ENCODE measurements around the gene IFT20.
A peak's percentile ranks its signal among the peaks of the same experiment; 100 is the strongest.

Gene IFT20

DNA sequence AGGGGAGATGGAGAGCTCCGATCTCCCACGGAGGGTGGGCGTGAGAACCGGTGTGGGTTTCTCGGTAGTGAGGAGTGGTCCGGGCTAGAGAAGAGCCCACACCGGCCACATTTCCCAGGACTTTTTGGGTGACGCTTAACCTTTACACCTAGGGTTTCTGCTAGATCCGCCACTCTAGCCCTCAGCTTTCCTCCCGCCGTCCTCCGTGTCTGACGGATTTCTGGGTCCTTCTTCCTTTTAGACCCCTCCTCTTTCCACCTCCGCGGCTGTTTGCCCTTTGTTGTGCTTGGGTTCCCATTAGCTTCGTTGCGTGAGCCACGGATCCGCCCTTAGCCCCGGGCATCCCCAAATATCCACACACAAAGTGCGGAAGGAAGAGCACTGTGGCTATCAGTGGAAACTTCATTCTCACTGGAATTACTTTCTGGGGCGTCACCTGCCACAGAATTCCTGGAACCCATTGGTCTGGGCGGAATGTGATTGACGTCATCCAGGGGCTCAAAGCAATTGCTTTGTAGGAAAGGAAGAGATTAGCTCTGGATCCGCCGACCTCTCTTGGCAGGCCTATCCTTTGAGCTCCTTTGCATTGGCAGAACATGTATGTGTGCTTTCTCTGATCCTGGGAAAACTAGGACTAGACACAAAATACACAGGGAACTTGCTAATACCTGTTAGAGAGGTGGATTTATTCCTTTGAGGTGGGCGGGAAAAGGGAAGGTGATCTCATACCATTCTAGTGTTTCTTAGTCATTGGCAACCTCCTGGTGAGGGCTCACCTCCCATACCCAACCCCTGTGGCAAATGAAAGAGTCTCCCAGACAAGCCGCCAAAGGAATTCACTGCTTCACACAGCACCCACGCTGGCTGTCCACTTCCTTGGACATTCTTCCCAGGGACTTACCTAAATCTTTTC lies 943 bp upstream of the IFT20 start:
- DNase-seq (ENCODE audit: low read depth in 2 of 2): no peak

DNA sequence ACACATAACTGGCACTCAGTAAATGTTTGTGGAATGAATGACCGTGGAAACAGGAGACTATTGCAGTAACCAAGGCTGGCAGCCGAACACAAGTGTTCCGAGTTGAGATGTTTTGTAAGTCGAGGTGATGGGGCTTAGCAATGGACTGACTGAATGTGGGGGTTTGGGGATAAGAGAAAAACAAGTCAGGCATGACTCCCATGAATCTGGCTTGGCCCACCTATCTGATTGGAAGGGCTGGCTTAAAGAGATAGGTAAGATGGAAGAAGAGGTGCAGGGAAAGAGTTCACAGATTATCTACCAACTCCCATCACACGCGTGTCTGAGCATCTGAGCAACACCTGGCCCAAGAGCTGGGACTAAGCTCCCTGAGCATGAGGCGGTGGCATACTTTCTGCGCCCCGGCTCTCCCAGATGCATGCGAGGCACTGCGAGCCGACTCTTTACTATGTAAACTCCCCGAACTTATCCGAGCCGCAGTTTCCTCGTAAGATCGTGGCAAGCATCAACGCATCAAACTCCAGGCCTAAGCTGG lies 539 bp downstream of the IFT20 start:
- DNase-seq (ENCODE audit: low read depth in 2 of 2): no peak

- no peak for DNase-seq (ENCODE audit: low read depth in 2 of 2)
Measured at GRCh38 chr17:28334171-28334570, 1.1 kb downstream of the IFT20 start.

DNA sequence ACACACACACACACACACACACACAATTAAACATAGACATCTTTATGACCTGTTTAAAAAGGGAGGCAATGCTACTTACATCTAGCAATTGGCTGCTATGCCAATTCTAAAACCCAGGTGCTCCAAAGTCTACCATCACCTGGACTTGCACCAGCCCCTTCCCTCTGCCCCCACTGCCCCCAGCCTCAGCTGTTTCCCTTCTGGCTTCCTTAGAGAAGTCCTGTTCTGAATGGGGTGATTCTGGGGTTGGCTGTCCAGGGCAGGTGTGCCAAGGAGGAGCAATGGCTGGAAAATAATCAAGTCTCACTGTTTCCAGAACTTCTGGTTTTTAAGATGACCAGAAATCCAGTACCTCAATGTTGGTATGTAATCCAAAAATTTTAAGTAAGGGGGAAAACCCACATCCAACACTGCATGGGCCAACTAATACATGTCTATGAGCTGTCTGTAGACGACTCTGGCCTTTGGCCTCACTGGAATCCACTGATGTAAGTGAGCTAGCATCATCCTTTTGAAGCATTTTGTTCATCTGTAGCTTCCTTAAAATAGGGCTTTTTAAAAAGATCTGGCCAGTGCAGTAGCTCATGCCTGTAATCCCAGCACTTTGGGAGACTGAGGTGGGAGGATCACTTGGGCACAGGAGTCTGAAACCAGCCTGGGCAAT lies 2.1 kb downstream of the IFT20 start:
- no peak for DNase-seq (ENCODE audit: low read depth in 2 of 2)

DNA sequence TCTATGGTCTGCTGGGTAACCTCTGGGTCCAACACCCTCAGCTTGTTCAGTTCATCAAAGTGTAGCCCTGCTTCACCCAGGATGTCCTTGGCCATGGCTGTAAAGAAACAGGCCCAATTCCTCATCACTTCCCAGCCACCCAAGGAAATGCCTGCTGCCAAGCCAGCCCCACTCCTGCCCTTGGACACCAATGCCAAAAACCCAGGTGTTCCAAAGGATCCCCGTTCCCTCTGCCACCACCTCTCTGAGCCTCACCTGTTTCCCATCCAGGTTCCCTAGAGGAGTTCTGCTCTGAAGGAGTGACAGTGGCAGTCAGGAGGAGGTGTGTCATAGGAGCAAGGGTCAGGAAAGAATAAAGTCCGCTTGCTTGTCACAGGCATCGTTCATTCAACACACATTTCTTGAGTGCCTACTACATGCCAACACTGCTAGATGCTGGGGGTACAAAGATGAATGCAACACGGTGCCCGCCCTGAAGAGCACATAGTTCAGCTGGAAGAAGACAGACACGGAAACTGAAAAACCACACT lies 3.3 kb downstream of the IFT20 start:
- no peak for DNase-seq (ENCODE audit: low read depth in 2 of 2)

DNA sequence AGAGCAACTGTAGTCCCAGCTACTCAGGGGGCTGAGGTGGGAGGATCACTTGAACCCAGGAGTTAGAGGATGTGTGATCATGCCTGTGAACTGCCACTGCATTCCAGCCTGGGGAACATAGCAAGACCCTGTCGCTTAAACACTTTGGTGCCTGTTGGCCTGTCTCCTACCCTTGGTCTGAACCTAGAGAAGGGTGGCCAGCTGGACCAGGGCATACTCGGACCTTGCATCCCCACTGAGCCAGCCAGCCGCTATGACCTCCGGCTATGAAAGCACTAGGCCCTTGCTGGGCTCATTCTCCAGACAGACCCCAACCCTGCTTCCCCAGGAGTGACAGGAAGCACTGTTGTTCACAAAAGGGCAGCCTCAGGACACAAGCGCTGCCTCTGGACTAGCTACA lies 4.6 kb downstream of the IFT20 start:
- no peak for DNase-seq (ENCODE audit: low read depth in 2 of 2)

GRCh38 chr17:28328325-28328724 lies 6.9 kb downstream of the IFT20 start:
- DNase-seq (ENCODE audit: low read depth in 2 of 2): no peak

DNA sequence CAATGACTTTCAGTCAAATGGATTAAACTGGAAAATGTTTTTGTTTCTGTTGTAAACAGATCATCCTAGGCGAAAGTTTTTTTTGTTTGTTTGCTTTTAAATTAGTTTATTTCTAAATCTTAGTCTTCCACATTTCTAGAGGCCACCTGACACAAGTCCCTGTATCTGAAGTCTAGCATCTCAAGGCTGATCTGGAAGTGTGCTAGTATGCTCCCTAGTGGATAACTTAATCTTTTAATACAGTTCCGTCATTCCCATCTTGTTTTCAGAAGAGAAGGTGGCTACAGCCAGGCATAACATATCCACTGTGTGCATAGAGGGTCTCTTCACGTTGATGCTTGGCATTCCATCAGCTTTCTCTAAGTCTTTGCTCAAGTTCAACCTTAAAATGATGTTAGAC lies 7.6 kb downstream of the IFT20 start:
- DNase-seq (ENCODE audit: low read depth in 2 of 2): no peak

GRCh38 chr17:28327031-28327607 lies 8.2 kb downstream of the IFT20 start:
- no peak for DNase-seq (ENCODE audit: low read depth in 2 of 2)

DNA sequence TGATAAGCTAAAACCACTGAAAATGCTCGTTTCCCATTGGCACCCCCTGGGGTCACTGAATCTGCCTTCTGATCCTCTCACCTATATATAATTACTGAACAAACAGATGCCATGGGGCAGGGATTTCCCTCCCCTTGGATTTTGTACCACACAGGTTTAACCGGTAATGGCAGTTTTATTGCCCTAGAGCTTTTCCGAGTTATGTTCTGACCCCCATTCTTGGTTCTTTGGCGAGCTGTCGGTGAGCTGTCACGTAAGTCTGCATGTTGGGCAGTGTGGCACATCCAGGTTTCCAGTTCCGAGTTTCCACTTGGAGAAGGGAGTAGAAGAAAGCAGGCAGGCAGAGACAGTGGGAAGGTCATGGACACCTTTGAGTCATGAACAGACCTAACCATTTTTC lies 9.2 kb downstream of the IFT20 start:
- no peak for DNase-seq (ENCODE audit: low read depth in 2 of 2)

- DNase-seq (ENCODE audit: low read depth in 2 of 2): no peak
Measured at GRCh38 chr17:28325211-28325610, 10.1 kb downstream of the IFT20 start.

DNA sequence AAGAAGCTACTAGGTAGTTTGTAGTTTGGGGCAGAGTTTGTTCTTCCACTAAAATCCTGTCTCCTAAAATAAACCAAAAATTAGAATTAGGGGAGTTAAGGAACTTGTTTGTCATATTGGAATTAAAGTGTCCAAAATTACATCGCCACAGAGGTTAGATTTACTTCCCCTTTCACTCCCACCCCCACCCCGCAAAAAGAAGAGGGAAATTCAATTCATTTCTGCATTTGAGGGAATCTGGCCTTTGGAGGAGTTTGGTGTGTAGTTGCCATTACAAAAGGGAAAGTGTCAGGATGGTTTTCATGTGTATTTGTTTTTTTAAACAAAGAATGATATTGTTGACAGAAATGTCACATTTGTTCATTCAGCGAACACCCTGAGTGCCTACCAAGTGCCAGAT lies 10.5 kb downstream of the IFT20 start:
- DNase-seq (ENCODE audit: low read depth in 2 of 2): no peak

DNA sequence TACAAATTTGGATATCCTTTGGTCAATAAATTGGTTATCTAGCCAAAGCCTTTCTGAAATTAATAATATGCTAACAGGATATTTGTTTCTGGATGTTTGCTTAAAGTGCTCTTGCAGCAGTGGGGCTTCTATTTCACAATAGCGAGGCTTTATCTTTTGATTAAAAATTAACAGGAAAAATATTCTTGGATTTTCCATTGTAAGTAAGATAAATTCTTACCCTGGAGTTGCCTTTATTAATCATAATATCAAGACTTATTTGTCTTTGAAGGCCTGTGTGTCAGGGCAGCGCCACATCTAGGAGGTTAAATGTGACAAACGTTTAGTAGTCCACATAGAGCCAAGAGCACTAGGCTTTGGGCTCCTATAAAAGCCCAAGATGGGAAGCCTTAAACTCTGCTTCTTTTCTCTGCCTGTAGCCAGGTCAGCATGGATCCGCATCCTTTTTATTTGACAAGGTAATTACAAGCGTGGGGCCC lies 11.0 kb downstream of the IFT20 start:
- DNase-seq (ENCODE audit: low read depth in 2 of 2): no peak

- DNase-seq (ENCODE audit: low read depth in 2 of 2): no peak
Measured at GRCh38 chr17:28320215-28321061, 14.8 kb downstream of the IFT20 start.

DNA sequence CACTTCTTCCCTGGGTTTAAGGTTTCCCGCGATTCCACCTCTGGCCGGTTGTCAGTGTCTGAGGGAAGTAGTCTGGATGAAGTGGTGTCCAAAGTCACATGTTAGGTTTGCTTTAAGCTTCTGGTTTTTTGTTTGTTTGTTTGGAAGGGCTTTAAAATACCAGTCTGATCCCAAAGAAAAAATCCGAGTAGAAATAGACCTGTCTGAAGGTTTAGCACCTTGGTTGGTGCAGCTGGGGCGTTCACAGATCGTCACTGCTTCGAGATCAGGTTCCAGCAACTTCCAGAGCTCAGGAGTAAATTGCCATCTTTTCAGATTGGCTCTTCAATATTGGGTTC lies 15.7 kb downstream of the IFT20 start:
- no peak for DNase-seq (ENCODE audit: low read depth in 2 of 2)

GRCh38 chr17:28318759-28319597 lies 16.3 kb downstream of the IFT20 start, which contains the start of gene TMEM97:
TSS of gene TMEM97 (plus strand) at chr17:28319200. CDS start at chr17:28319240, 40 bp downstream.
- DNase-seq (ENCODE audit: low read depth in 2 of 2): peak; percentile 86 to 92

- no peak for DNase-seq (ENCODE audit: low read depth in 2 of 2)
Measured at GRCh38 chr17:28317966-28318758, 17.1 kb downstream of the IFT20 start.

DNA sequence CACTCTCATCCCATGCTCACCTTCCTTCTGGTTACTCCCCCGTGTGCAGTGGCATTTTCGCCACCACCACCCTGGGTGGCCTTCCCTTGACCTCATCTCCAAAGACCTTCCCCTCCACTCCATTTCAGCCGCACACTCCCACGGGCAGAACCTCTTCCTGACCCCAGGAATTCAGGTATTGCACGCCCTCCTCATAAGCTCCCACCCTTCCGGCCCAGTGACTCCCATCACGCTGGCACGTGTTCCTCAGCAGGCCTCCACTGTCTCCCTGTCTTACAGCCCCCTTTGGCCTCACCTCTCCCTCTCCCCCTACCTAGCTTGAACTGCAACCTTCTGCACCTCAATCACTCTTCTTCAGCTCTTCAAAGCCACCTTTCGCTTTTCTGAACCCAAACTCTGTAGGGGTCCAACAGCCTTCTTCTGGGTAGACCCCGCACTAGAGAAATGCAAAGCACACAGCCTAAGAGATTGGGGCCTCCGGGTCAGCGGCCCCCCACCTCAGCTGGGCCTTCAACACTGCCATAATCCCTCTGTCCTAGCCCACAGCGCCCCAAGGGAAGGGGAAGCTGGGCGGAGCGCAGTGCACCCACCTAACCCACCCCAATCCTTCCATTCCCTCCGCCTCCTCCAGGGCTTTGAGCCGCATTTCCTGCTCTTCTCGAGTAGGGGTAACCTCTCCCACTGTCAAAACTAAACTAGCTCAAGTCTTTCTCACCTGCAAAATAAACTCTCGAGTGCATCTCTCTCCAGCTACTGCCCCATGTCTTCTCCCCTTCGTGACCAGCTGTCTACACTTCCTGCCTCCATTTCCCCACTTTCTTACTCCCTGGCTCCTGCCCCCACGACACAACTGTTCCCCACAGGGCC lies 17.9 kb downstream of the IFT20 start:
- DNase-seq (ENCODE audit: low read depth in 2 of 2): no peak
